ENCODE data around the gene DNAAF9. TPM values are rescaled to one million over a fixed set of nuclear protein-coding genes. Genes with fewer than 3 reads are reported as not detected.
"Not testable (repeated sequence)": the region's sequence is repeated elsewhere in the genome, so short reads cannot be mapped to it uniquely, and the experiment has no call there.

Gene DNAAF9
- total RNA-seq, 4 donors from 2014 or later: 29.5 to 51.9 (median 41.4) TPM

GRCh38 chr20:3423126-3423525 is 15.7 kb upstream of the DNAAF9 start:
- TF ChIP-seq EP300 (IDR thresholded peaks at IDR 0.05) (no peak), POLR2AphosphoS5 (IDR thresholded peaks at IDR 0.05) (no peak), POLR2A (IDR thresholded peaks at IDR 0.05; ENCODE audit: low read depth) (no peak), CTCF (IDR thresholded peaks at IDR 0.05) (no peak)
- 75% methylated on average over 5 of the region's 5 CpGs for WGBS
- no peak for DNase-seq (ENCODE audit: extremely low spot score)

GRCh38 chr20:3421985-3422384 is 14.5 kb upstream of the DNAAF9 start:
- Histone ChIP-seq H3K36me3 (no peaks in the 10 kb centered on the region), H3K4me3 (no peak overlapping the region), H3K27me3 (peaks cover 0 to 4% (median 0%) of the 10 kb centered on the region in 4 donors), H3K27ac (replicated peaks in 1 of 4) (no peak overlapping the region), H3K4me1 (no peaks in the 10 kb centered on the region), H3K9me3 (no peaks in the 10 kb centered on the region)
- WGBS: 78% methylated on average over 6 of the region's 6 CpGs
- TF ChIP-seq POLR2A (IDR thresholded peaks at IDR 0.05; ENCODE audit: low read depth) (no peak), EP300 (IDR thresholded peaks at IDR 0.05) (no peak), POLR2AphosphoS5 (IDR thresholded peaks at IDR 0.05) (no peak)
- no peak for DNase-seq (ENCODE audit: extremely low spot score)
- intact Hi-C loops (cut with DNase I): no loop called here

More at GRCh38 chr20:3423126-3423525, 15.7 kb upstream of the DNAAF9 start:
- H3K4me3 ChIP-seq: no peak overlapping the region
- H3K27me3 ChIP-seq: peaks cover 0 to 4% (median 0%) of the 10 kb centered on the region in 4 donors
- H3K4me1 ChIP-seq: no peaks in the 10 kb centered on the region
- intact Hi-C loops (cut with DNase I): no loop called here
- H3K36me3 ChIP-seq: no peaks in the 10 kb centered on the region
- no peaks in the 10 kb centered on the region for H3K9me3 ChIP-seq
- no peak overlapping the region for H3K27ac ChIP-seq (replicated peaks in 1 of 4)

- Histone ChIP-seq H3K36me3 (no peaks in the 10 kb centered on the region), H3K27ac (replicated peaks in 1 of 4) (no peak overlapping the region), H3K4me3 (no peak overlapping the region), H3K4me1 (no peaks in the 10 kb centered on the region), H3K27me3 (peaks cover 0 to 4% (median 0%) of the 10 kb centered on the region in 4 donors), H3K9me3 (no peaks in the 10 kb centered on the region)
- 42% methylated on average over 3 of the region's 3 CpGs for WGBS
- intact Hi-C loops (cut with DNase I): no loop called here
- DNase-seq (ENCODE audit: extremely low spot score): no peak
- TF ChIP-seq POLR2AphosphoS5 (IDR thresholded peaks at IDR 0.05) (peak in 1 of 2 donors; percentile 22), POLR2A (IDR thresholded peaks at IDR 0.05; ENCODE audit: low read depth) (no peak), EP300 (IDR thresholded peaks at IDR 0.05) (no peak)
These were observed 12.8 kb upstream of the DNAAF9 start for GRCh38 chr20:3420211-3420707.

GRCh38 chr20:3418161-3418560 is 10.7 kb upstream of the DNAAF9 start:
- H3K9me3 ChIP-seq; H3K4me1 ChIP-seq; H3K27me3 ChIP-seq; intact Hi-C loops (cut with DNase I); H3K27ac ChIP-seq (replicated peaks in 1 of 4); H3K36me3 ChIP-seq; H3K4me3 ChIP-seq; DNase-seq (ENCODE audit: extremely low spot score): not testable (repeated sequence)
- 70% methylated on average over 1 of the region's 1 CpG for WGBS

GRCh38 chr20:3414122-3414521 is 6.7 kb upstream of the DNAAF9 start:
- H3K4me3 ChIP-seq: no peak overlapping the region
- no peaks in the 10 kb centered on the region for H3K27me3 ChIP-seq
- 84% methylated on average over 2 of the region's 2 CpGs for WGBS
- DNase-seq (ENCODE audit: extremely low spot score): no peak
- H3K36me3 ChIP-seq: no peaks in the 10 kb centered on the region
- H3K4me1 ChIP-seq: peaks cover 2 to 4% (median 3%) of the 10 kb centered on the region in 4 donors
- intact Hi-C loops (cut with DNase I): no loop called here
- TF ChIP-seq POLR2A (IDR thresholded peaks at IDR 0.05; ENCODE audit: low read depth) (no peak), EP300 (IDR thresholded peaks at IDR 0.05) (no peak), POLR2AphosphoS5 (IDR thresholded peaks at IDR 0.05) (no peak), CTCF (IDR thresholded peaks at IDR 0.05) (no peak)
- H3K9me3 ChIP-seq: no peaks in the 10 kb centered on the region
- H3K27ac ChIP-seq (replicated peaks in 1 of 4): no peak overlapping the region

- Histone ChIP-seq H3K9me3 (no peaks in the 10 kb centered on the region), H3K36me3 (no peaks in the 10 kb centered on the region), H3K4me3 (no peak overlapping the region), H3K27ac (replicated peaks in 1 of 4) (no peak overlapping the region), H3K27me3 (no peaks in the 10 kb centered on the region), H3K4me1 (peaks cover 5 to 7% (median 6%) of the 10 kb centered on the region in 4 donors)
- WGBS: 75% methylated on average over 4 of the region's 4 CpGs
- no peak for DNase-seq (ENCODE audit: extremely low spot score)
- no peak for TF ChIP-seq CTCF (IDR thresholded peaks at IDR 0.05)
- TF ChIP-seq POLR2AphosphoS5 (IDR thresholded peaks at IDR 0.05): no peak
- no peak for TF ChIP-seq EP300 (IDR thresholded peaks at IDR 0.05)
- TF ChIP-seq POLR2A (IDR thresholded peaks at IDR 0.05; ENCODE audit: low read depth): no peak
- intact Hi-C loops (cut with DNase I): no loop called here
These were observed 6.0 kb upstream of the DNAAF9 start for GRCh38 chr20:3413393-3413889.

All from esophagus muscularis mucosa (tissue), 4 donors.